K562 (cell line): ENCODE results near the gene PSD2. TPM values are rescaled to one million over a fixed set of nuclear protein-coding genes. Genes with fewer than 3 reads are reported as not detected.

Experiments
- ATAC-seq: fragments of 200-7000 bp; cut with Tn5 transposase; 3 replicates; pipeline ENCODE4 v1.9.1; 2020; ENCODE audit warnings: moderate library complexity
- BruUV-seq: library from RNA; stranded (reverse); fragments of 400-500 nt; replicated peaks from 2 replicates; lab custom pipeline; 2021; lab: Mats Ljungman, UMichigan
- CTCF ChIA-PET: fragments of 300-600 bp; formaldehyde crosslinking; extraction: SDS; loops from one replicate; lab custom pipeline; 2021; ENCODE audit warnings: low intra/inter-chr PET ratio; lab: Yijun Ruan, JAX
- POLR2A ChIA-PET: fragments of 300-600, 350-650 bp; sonication (Branson Sonifier 250); formaldehyde crosslinking; extraction: SDS; loops from one replicate; lab custom pipeline; 2021; ENCODE audit warnings: antibody characterized with exemption, inconsistent platforms; lab: Yijun Ruan, JAX
- DNase-seq, 4 experiments: peaks; one replicate each; pipeline versions ENCODE4 v3.0.0 to v3.0.0-alpha.2; 2011 to 2018; ENCODE audit warnings: low spot score in 3 of 4, mixed read lengths in 3 of 4; ENCODE audit errors: extremely low read depth in 1 of 4
- FAIRE-seq: peaks from 2 replicates; lab custom pipeline; 2011; peaks lifted over from hg19 to GRCh38; lab: Jason Lieb, UNC
- H2AFZ ChIP-seq: 2 replicates; pipeline ENCODE4 v1.6.0; 2011; ENCODE audit warnings: low read depth, low read length, control low read depth, inconsistent platforms
- H3K27ac ChIP-seq: fragments of 200-600 bp; 3 replicates; pipeline ENCODE4 v1.8.0; 2011; ENCODE audit warnings: low read depth, mild to moderate bottlenecking, control low read depth, inconsistent platforms, low read length, moderate library complexity, mixed read lengths; ENCODE audit errors: extremely low read depth
- H3K27me3 ChIP-seq, 2 experiments: fragments of 300-600 bp in 1 of 2; 2 replicates in 1 of 2; 3 replicates in 1 of 2; pipeline versions ENCODE4 v1.6.0 to v1.8.0; 2011; ENCODE audit warnings: inconsistent platforms in 2 of 2, low read length in 2 of 2, mild to moderate bottlenecking in 1 of 2, mixed read lengths in 1 of 2, moderate library complexity in 1 of 2; ENCODE audit not compliant: control insufficient read depth in 2 of 2, insufficient read depth in 2 of 2
- H3K36me3 ChIP-seq: fragments of 300-600 bp; 3 replicates; pipeline ENCODE4 v1.8.0; 2011; ENCODE audit warnings: mild to moderate bottlenecking, low read length, inconsistent platforms; ENCODE audit not compliant: control insufficient read depth, insufficient read depth
- H3K4me1 ChIP-seq, 2 experiments: fragments of 200-600 bp in 1 of 2; replicated peaks in 1 of 2; 2 replicates in 1 of 2; 3 replicates in 1 of 2; pipeline versions ENCODE4 v1.5.1 to v1.8.0; 2011; ENCODE audit warnings: inconsistent platforms in 2 of 2, low read length in 2 of 2, mild to moderate bottlenecking in 1 of 2, mixed read lengths in 1 of 2, moderate library complexity in 1 of 2; ENCODE audit not compliant: control insufficient read depth in 2 of 2, insufficient read depth in 2 of 2
- H3K4me2 ChIP-seq: 2 replicates; pipeline ENCODE4 v1.6.1; 2011; ENCODE audit warnings: low read length, control low read depth, inconsistent platforms, mixed read lengths; ENCODE audit not compliant: insufficient read depth
- H3K4me3 ChIP-seq: fragments of 200-600 bp; sonication (generic), shearing (Covaris generic); 2 replicates; pipeline ENCODE4 v1.5.1; 2016; ENCODE audit warnings: control low read depth, inconsistent platforms
- H3K79me2 ChIP-seq: fragments of 200-600 bp; 3 replicates; pipeline ENCODE4 v1.8.0; 2011; ENCODE audit warnings: low read length, inconsistent platforms; ENCODE audit not compliant: control insufficient read depth, insufficient read depth
- H3K9ac ChIP-seq, 2 experiments: 2 replicates each; pipeline versions ENCODE4 v1.6.0 to v1.6.1; 2011; ENCODE audit warnings: low read depth in 2 of 2, low read length in 2 of 2, control low read depth in 1 of 2, inconsistent platforms in 1 of 2, mild to moderate bottlenecking in 1 of 2, mixed read lengths in 1 of 2; ENCODE audit not compliant: insufficient read depth in 1 of 2
- H3K9me1 ChIP-seq: one replicate; pipeline ENCODE4 v1.6.0; 2011; ENCODE audit warnings: inconsistent platforms, mild to moderate bottlenecking, low read length, moderate library complexity; ENCODE audit not compliant: control insufficient read depth, insufficient read depth
- H3K9me3 ChIP-seq: replicated peaks from 2 replicates; pipeline ENCODE4 v1.5.1; 2011; ENCODE audit warnings: low read depth, low read length, inconsistent platforms; ENCODE audit not compliant: control insufficient read depth, insufficient read depth
- H4K20me1 ChIP-seq: replicated peaks from 2 replicates; pipeline ENCODE4 v1.6.1; 2011; ENCODE audit warnings: low read length, inconsistent platforms, mixed read lengths; ENCODE audit not compliant: control insufficient read depth, insufficient read depth
- ARID3B ChIP-seq: fragments of 250-450 bp; sonication (Bioruptor Pico); IDR thresholded peaks from 2 replicates; pipeline ENCODE4 v1.4.0; 2020; ENCODE audit warnings: borderline replicate concordance
- CBFA2T2 ChIP-seq: fragments of 450-650 bp; conservative IDR thresholded peaks from 2 replicates; pipeline ENCODE4 v1.6.1; 2017; ENCODE audit warnings: mild to moderate bottlenecking
- NFYB ChIP-seq: IDR thresholded peaks from 2 replicates; pipeline ENCODE4 v1.6.1; 2011; ENCODE audit warnings: mild to moderate bottlenecking, moderate library complexity; ENCODE audit not compliant: insufficient read length; ENCODE audit errors: extremely low read depth
- RAD51 ChIP-seq: fragments of 450-650 bp; IDR thresholded peaks from 2 replicates; pipeline ENCODE4 v1.7.1; 2016; ENCODE audit warnings: low read depth, mild to moderate bottlenecking, borderline replicate concordance
- RUNX1 ChIP-seq: sonication (generic); IDR thresholded peaks from 2 replicates; pipeline ENCODE4 v1.6.1; 2016; ENCODE audit warnings: antibody characterized with exemption, low read depth
- TFE3 ChIP-seq: fragments of 450-650 bp; formaldehyde crosslinking; IDR thresholded peaks from 2 replicates; pipeline ENCODE4 v1.4.0; 2020; ENCODE audit warnings: mild to moderate bottlenecking, mixed read lengths
- USF2 ChIP-seq: sonication (generic); formaldehyde crosslinking; IDR thresholded peaks from 2 replicates; pipeline ENCODE4 v1.5.0; 2020; ENCODE audit warnings: missing genetic modification reagents
- YY1 ChIP-seq, 3 experiments: IDR thresholded peaks; 2 replicates each; pipeline ENCODE4 v1.6.1; 2011; ENCODE audit warnings: low read length in 2 of 3, mild to moderate bottlenecking in 2 of 3, moderate library complexity in 2 of 3, borderline replicate concordance in 1 of 3, control low read depth in 1 of 3, low read depth in 1 of 3; ENCODE audit not compliant: insufficient read depth in 3 of 3, insufficient replicate concordance in 2 of 3, control insufficient read depth in 1 of 3, insufficient read length in 1 of 3; ENCODE audit errors: extremely low read depth in 1 of 3
- WGBS: fragments of 100-300 bp; shearing (Covaris generic); methylation state at CpG from one replicate; pipeline ENCODE4 v1.1.6; 2016; ENCODE audit warnings: low coverage, mixed read lengths; ENCODE audit not compliant: insufficient coverage; ENCODE audit errors: missing lambda C conversion rate; 5-methylcytosine and 5-hydroxymethylcytosine counted together
- in situ Hi-C: fragments of 300-500 bp; cut with MboI; formaldehyde crosslinking; loops from 4 replicates; pipeline ENCODE4 v1.15.0; 2018; ENCODE audit warnings: inconsistent platforms, mixed read lengths
- intact Hi-C: fragments of 100-400 bp; cut with micrococcal nuclease; formaldehyde crosslinking; loops from 2 replicates; pipeline ENCODE4 v1.14.2; 2022
- polyA plus RNA-seq, 8 experiments: library from polyadenylated mRNA; depleted of rRNA in 4 of 8; stranded (reverse) in 5 of 8; unstranded in 3 of 8; fragments of >200 nt; fragmentation: Nextera tagmentation in 2 of 8; fragmentation: Illumina TruSeq in 1 of 8; extraction: Ambion mirVana in 2 of 8; extraction: Trizol in 1 of 8; gene quantifications; 2 replicates each; pipeline versions ENCODE4 v1.2.1 to v1.2.3, GENCODE V29; 2011 to 2014; ENCODE audit warnings: inconsistent platforms in 1 of 8, missing spikeins in 1 of 8
- total RNA-seq, 7 experiments: library from RNA; depleted of rRNA in 6 of 7; stranded (reverse); fragments of >200 nt in 6 of 7; fragmentation: Illumina TruSeq in 2 of 7; extraction: Trizol in 2 of 7; gene quantifications; 2 replicates each; pipeline versions ENCODE4 v1.2.1 to v1.2.3, GENCODE V29; 2011 to 2021; ENCODE audit warnings: low replicate concordance in 1 of 7

The PSD2 gene
- total and polyA plus RNA-seq, 9 of the 15 experiments (the other 6 are each of a cell fraction or from before 2014, with no cell fraction given): 0.01 to 0.09 (median 0.04) TPM; not detected in 4

GRCh38 chr5:139878093-139878492 lies 82.5 kb downstream of the PSD2 start:
- ChIA-PET CTCF (interaction anchor here (1.1 kb wide), 1 partner anchor 91 kb away, joined by 3 read pairs; no protein-coding TSS in a partner anchor), POLR2A (no interaction called here)
- FAIRE-seq (peak; percentile 85), ATAC-seq (peak; percentile 86), DNase-seq (peak; percentile 49 to 68 (median 54))
- Histone ChIP-seq H3K4me1 (peaks cover 10 to 23% of the 10 kb centered on the region in 2 experiments), H2AFZ (peak overlapping the region; percentile 63), H3K9ac (peak overlapping the region in 1 of 2 experiments; percentile 83; a peak in 1 of 4 replicates), H4K20me1 (no peaks in the 10 kb centered on the region), H3K27me3 (peaks cover 3 to 24% of the 10 kb centered on the region in 2 experiments; a peak in 3 of 5 replicates), H3K79me2 (no peaks in the 10 kb centered on the region), H3K9me3 (0 out of 2 replicates have a peak, but pooled peaks cover 2% of the 10 kb centered on the region), H3K9me1 (no peaks in the 10 kb centered on the region), H3K4me3 (no peak overlapping the region), H3K27ac (no peak overlapping the region), H3K36me3 (no peaks in the 10 kb centered on the region), H3K4me2 (no peak overlapping the region; the same call in 1 of the 2 replicates)
- BruUV-seq: no TSS peak
- intact Hi-C loops (no loop called here), in situ Hi-C loops (no loop called here)
- 22% methylated on average over 3 of the region's 3 CpGs for WGBS
- TF ChIP-seq CBFA2T2 (peak; percentile 48), TFE3 (CRISPR knock-in tag) (peak; percentile 97), ARID3B (CRISPR knock-in tag) (peak; percentile 5; the same call in 1 of the 2 replicates), NFYB (peak; percentile 70), RAD51 (peak; percentile 90), RUNX1 (no peak), USF2 (CRISPR knock-in tag) (peak; percentile 88), YY1 (IDR thresholded peaks at IDR 0.05; ENCODE audit: borderline replicate concordance in 1 of 3, control insufficient read depth in 1 of 3, extremely low read depth in 1 of 3, insufficient read depth in 3 of 3, insufficient read length in 1 of 3, insufficient replicate concordance in 2 of 3, low read depth in 1 of 3, low read length in 2 of 3) (peak in 1 of 3 experiments; percentile 55)
